SIG-M5 treated with dmso at 0.1 percent for 504 hours (cell line): Measurements from ENCODE around the gene CTTNBP2.

ENCODE experiments used
- DNase-seq: peaks from one replicate; lab custom pipeline; 2025; ENCODE audit not compliant: unreplicated experiment; lab: John Stamatoyannopoulos, UW

The CTTNBP2 gene

GRCh38 chr7:117871401-117871777, 1.9 kb downstream of the CTTNBP2 start:
- no peak for DNase-seq

GRCh38 chr7:117870448-117871130, 2.7 kb downstream of the CTTNBP2 start:
- no peak for DNase-seq

GRCh38 chr7:117869374-117869773, 3.9 kb downstream of the CTTNBP2 start:
- DNase-seq = no peak

GRCh38 chr7:117863618-117864017, 9.6 kb downstream of the CTTNBP2 start:
- no peak for DNase-seq

GRCh38 chr7:117862378-117862777, 10.9 kb downstream of the CTTNBP2 start:
- DNase-seq = no peak

- DNase-seq = no peak
Observed at GRCh38 chr7:117859246-117859812, 13.9 kb downstream of the CTTNBP2 start.

- no peak for DNase-seq
Observed at GRCh38 chr7:117858712-117859111, 14.5 kb downstream of the CTTNBP2 start.

GRCh38 chr7:117857718-117858117, 15.5 kb downstream of the CTTNBP2 start:
- DNase-seq = no peak

GRCh38 chr7:117856196-117856595, 17.0 kb downstream of the CTTNBP2 start:
- DNase-seq = no peak

GRCh38 chr7:117854186-117854585, 19.1 kb downstream of the CTTNBP2 start:
- DNase-seq = no peak

GRCh38 chr7:117848941-117849340, 24.3 kb downstream of the CTTNBP2 start:
- no peak for DNase-seq

GRCh38 chr7:117844678-117845077, 28.6 kb downstream of the CTTNBP2 start:
- no peak for DNase-seq

- DNase-seq = no peak
Observed at GRCh38 chr7:117841611-117842010, 31.6 kb downstream of the CTTNBP2 start.

GRCh38 chr7:117841011-117841410, 32.2 kb downstream of the CTTNBP2 start:
- DNase-seq = no peak

GRCh38 chr7:117839507-117839906, 33.7 kb downstream of the CTTNBP2 start:
- DNase-seq = no peak

GRCh38 chr7:117837841-117838240, 35.4 kb downstream of the CTTNBP2 start:
- no peak for DNase-seq

- no peak for DNase-seq
Observed at GRCh38 chr7:117835016-117835664, 38.1 kb downstream of the CTTNBP2 start.

GRCh38 chr7:117830422-117830954, 42.8 kb downstream of the CTTNBP2 start:
- DNase-seq = no peak

GRCh38 chr7:117829450-117830117, 43.7 kb downstream of the CTTNBP2 start:
- no peak for DNase-seq

- no peak for DNase-seq
Observed at GRCh38 chr7:117828825-117829224, 44.4 kb downstream of the CTTNBP2 start.

GRCh38 chr7:117827862-117828261, 45.4 kb downstream of the CTTNBP2 start:
- DNase-seq = no peak

GRCh38 chr7:117825132-117825531, 48.1 kb downstream of the CTTNBP2 start:
- no peak for DNase-seq
